ENCODE results near the gene ARF6.

The ARF6 gene

GRCh38 chr14:49945448-49946319 is 52.8 kb downstream of the ARF6 start:
- DNase-seq, result peak; percentile 24

All from CD4-positive, alpha-beta T cell treated with Interleukin-6 for 4 hours (primary cell).